GM23338 (cell line): Measurements from ENCODE around the gene TEN1. TPM values are rescaled to one million over a fixed set of nuclear protein-coding genes. Genes with fewer than 3 reads are reported as not detected.

ENCODE experiments used
- ATAC-seq: fragments of 200-7000 bp; cut with Tn5 transposase; 3 replicates; pipeline ENCODE4 v1.9.1; 2020
- DNase-seq: peaks from one replicate; pipeline ENCODE4 v3.0.0-alpha.2; 2015; ENCODE audit warnings: low spot score
- H2AFZ ChIP-seq: fragments of 200-600 bp; sonication (generic); 2 replicates; pipeline ENCODE4 v1.8.0; 2016; ENCODE audit warnings: antibody characterized with exemption, mild to moderate bottlenecking, moderate library complexity
- H3F3A ChIP-seq: fragments of 200-600 bp; sonication (generic); replicated peaks from 2 replicates; pipeline ENCODE4 v1.8.0; 2017; ENCODE audit warnings: antibody characterized with exemption, mixed run types, low read depth
- H3K27ac ChIP-seq: fragments of 200-600 bp; sonication (generic); 2 replicates; pipeline ENCODE4 v1.6.1; 2016; ENCODE audit warnings: low read depth
- H3K27me3 ChIP-seq: fragments of 200-600 bp; sonication (generic); 2 replicates; pipeline ENCODE4 v1.8.0; 2016; ENCODE audit warnings: mild to moderate bottlenecking, mixed run types, moderate library complexity; ENCODE audit not compliant: insufficient read depth
- H3K36me3 ChIP-seq: fragments of 200-600 bp; sonication (generic); 2 replicates; pipeline ENCODE4 v1.8.0; 2016; ENCODE audit warnings: mild to moderate bottlenecking; ENCODE audit not compliant: insufficient read depth
- H3K4me1 ChIP-seq: fragments of 200-600 bp; sonication (generic); 2 replicates; pipeline ENCODE4 v1.8.0; 2016; ENCODE audit warnings: mild to moderate bottlenecking, moderate library complexity; ENCODE audit not compliant: insufficient read depth
- H3K4me2 ChIP-seq: fragments of 200-600 bp; sonication (generic); 2 replicates; pipeline ENCODE4 v1.7.1; 2017; ENCODE audit warnings: mixed run types
- H3K4me3 ChIP-seq: fragments of 200-600 bp; sonication (generic); 2 replicates; pipeline ENCODE4 v1.6.1; 2016; ENCODE audit warnings: mixed run types
- H3K79me2 ChIP-seq: fragments of 200-600 bp; sonication (generic); replicated peaks from 2 replicates; pipeline ENCODE4 v1.8.0; 2017; ENCODE audit warnings: mild to moderate bottlenecking; ENCODE audit not compliant: insufficient read depth
- H3K9me2 ChIP-seq: fragments of 200-600 bp; sonication (generic); 2 replicates; pipeline ENCODE4 v1.8.0; 2017; ENCODE audit not compliant: insufficient read depth
- H4K20me1 ChIP-seq: fragments of 200-600 bp; sonication (generic); replicated peaks from 2 replicates; pipeline ENCODE4 v1.8.0; 2017; ENCODE audit warnings: mild to moderate bottlenecking; ENCODE audit not compliant: insufficient read depth
- H3K27ac Mint-ChIP-seq: 2 replicates; pipeline ENCODE4 v1.8.0; 2020; ENCODE audit warnings: inconsistent platforms, mild to moderate bottlenecking, moderate library complexity, mixed read lengths
- H3K27me3 Mint-ChIP-seq: 3 replicates; pipeline ENCODE4 v1.8.0; 2022; ENCODE audit warnings: low read depth, mild to moderate bottlenecking, moderate library complexity, mixed read lengths, inconsistent platforms; ENCODE audit not compliant: insufficient read depth, poor library complexity
- H3K36me3 Mint-ChIP-seq: 3 replicates; pipeline ENCODE4 v1.8.0; 2021; ENCODE audit warnings: low read depth, mild to moderate bottlenecking, inconsistent platforms, moderate library complexity, mixed read lengths
- H3K4me1 Mint-ChIP-seq: 3 replicates; pipeline ENCODE4 v1.8.0; 2020; ENCODE audit warnings: mild to moderate bottlenecking, inconsistent platforms, mixed read lengths
- H3K4me3 Mint-ChIP-seq: 3 replicates; pipeline ENCODE4 v1.8.0; 2021; ENCODE audit warnings: moderate library complexity, mild to moderate bottlenecking, inconsistent platforms, mixed read lengths
- H3K9me3 Mint-ChIP-seq: 3 replicates; pipeline ENCODE4 v1.8.0; 2020; ENCODE audit warnings: moderate library complexity, mild to moderate bottlenecking, inconsistent platforms, mixed read lengths
- CREB1 ChIP-seq: fragments of 250-450 bp; sonication (Bioruptor Pico); IDR thresholded peaks from 2 replicates; pipeline ENCODE4 v1.5.0; 2020; ENCODE audit warnings: low read depth, mild to moderate bottlenecking, moderate library complexity
- EZH2 ChIP-seq: fragments of 200-600 bp; sonication (generic); IDR thresholded peaks from one replicate; pipeline ENCODE4 v1.8.0; 2017; ENCODE audit warnings: antibody characterized with exemption, mild to moderate bottlenecking, low read depth; ENCODE audit not compliant: unreplicated experiment
- JUNB ChIP-seq: IDR thresholded peaks from one replicate; pipeline ENCODE4 v1.6.1; 2016; ENCODE audit warnings: antibody characterized with exemption; ENCODE audit not compliant: unreplicated experiment
- NANOG ChIP-seq: IDR thresholded peaks from 2 replicates; pipeline ENCODE4 v1.6.1; 2016; ENCODE audit warnings: antibody characterized with exemption, borderline replicate concordance
- STAT1 ChIP-seq: IDR thresholded peaks from one replicate; pipeline ENCODE4 v1.6.1; 2016; ENCODE audit warnings: antibody characterized with exemption; ENCODE audit not compliant: unreplicated experiment
- ZNF114 ChIP-seq: fragments of 250-450 bp; sonication (Bioruptor Pico); IDR thresholded peaks from 2 replicates; pipeline ENCODE4 v1.5.0; 2020; ENCODE audit warnings: mild to moderate bottlenecking, moderate library complexity
- ZNF331 ChIP-seq: fragments of 250-450 bp; sonication (Bioruptor Pico); IDR thresholded peaks from 2 replicates; pipeline ENCODE4 v1.5.0; 2020; ENCODE audit warnings: low read depth, mild to moderate bottlenecking, moderate library complexity
- polyA plus RNA-seq: library from polyadenylated mRNA; unstranded; fragments of >200 nt; fragmentation: Nextera tagmentation; extraction: Ambion mirVana; gene quantifications from 2 replicates; pipeline ENCODE4 v1.2.1, GENCODE V29; 2016
- total RNA-seq: library from RNA; depleted of rRNA; stranded (reverse); fragments of >200 nt; shearing (Covaris generic); gene quantifications from 2 replicates; pipeline ENCODE4 v1.2.3, GENCODE V29; 2014
- TF ChIP-seq, protein P1 (sequence below): IDR thresholded peaks from one replicate; pipeline ENCODE4 v1.6.1; 2018; ENCODE audit warnings: antibody characterized with exemption; ENCODE audit not compliant: unreplicated experiment
- TF ChIP-seq, protein P2 (sequence below): IDR thresholded peaks from 2 replicates; pipeline ENCODE4 v1.6.1; 2016; ENCODE audit warnings: antibody characterized with exemption
- TF ChIP-seq, protein P3 (sequence below), 2 experiments: fragments of 200-600 bp in 1 of 2; sonication (generic) in 1 of 2; conservative IDR thresholded peaks; 2 replicates each; pipeline versions ENCODE4 v1.5.1 to v1.6.1; 2016 to 2017; ENCODE audit warnings: antibody characterized with exemption in 2 of 2, low read depth in 2 of 2, mild to moderate bottlenecking in 2 of 2, moderate library complexity in 1 of 2

Gene TEN1
- total and polyA plus RNA-seq, 2 experiments from 2014 or later, result 11.3 to 14.1 TPM

DNA sequence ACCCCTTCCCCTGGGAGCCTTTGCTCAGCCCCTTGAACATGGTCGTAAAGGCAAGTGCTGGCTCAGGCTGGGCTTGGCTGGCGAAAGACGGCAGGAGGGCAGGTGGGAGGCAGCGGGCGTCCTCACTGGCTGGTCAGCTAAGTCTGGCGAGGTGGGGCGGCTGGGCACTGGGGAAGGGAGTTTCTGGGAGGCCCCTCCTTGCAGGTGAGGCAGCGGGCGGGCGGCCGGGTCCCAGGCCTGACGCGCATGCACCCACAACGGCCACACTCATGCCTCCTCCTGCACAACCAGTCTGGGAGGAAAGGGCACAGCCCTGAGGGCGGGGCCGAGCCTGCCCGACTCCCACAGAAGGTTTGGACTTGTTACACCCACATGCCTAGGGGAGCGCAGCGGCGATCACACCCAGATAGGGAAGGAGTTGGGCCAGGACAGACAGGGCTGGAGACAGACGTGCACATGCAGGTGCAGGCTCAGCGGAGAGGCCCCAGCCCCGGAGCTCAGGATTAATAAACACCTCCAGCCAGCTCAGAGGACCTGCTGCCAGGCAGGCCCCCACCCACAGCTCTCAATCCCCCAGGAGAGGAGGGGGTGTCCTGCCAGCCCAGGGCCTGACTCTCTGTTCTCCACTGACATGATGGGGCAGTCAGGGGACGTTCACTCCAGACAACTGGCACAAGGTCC is 48.3 kb downstream of the TEN1 start, which contains the start of gene EVPL (continued):
- TF ChIP-seq, protein P1, sequence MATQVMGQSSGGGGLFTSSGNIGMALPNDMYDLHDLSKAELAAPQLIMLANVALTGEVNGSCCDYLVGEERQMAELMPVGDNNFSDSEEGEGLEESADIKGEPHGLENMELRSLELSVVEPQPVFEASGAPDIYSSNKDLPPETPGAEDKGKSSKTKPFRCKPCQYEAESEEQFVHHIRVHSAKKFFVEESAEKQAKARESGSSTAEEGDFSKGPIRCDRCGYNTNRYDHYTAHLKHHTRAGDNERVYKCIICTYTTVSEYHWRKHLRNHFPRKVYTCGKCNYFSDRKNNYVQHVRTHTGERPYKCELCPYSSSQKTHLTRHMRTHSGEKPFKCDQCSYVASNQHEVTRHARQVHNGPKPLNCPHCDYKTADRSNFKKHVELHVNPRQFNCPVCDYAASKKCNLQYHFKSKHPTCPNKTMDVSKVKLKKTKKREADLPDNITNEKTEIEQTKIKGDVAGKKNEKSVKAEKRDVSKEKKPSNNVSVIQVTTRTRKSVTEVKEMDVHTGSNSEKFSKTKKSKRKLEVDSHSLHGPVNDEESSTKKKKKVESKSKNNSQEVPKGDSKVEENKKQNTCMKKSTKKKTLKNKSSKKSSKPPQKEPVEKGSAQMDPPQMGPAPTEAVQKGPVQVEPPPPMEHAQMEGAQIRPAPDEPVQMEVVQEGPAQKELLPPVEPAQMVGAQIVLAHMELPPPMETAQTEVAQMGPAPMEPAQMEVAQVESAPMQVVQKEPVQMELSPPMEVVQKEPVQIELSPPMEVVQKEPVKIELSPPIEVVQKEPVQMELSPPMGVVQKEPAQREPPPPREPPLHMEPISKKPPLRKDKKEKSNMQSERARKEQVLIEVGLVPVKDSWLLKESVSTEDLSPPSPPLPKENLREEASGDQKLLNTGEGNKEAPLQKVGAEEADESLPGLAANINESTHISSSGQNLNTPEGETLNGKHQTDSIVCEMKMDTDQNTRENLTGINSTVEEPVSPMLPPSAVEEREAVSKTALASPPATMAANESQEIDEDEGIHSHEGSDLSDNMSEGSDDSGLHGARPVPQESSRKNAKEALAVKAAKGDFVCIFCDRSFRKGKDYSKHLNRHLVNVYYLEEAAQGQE, result no peak

DNA sequence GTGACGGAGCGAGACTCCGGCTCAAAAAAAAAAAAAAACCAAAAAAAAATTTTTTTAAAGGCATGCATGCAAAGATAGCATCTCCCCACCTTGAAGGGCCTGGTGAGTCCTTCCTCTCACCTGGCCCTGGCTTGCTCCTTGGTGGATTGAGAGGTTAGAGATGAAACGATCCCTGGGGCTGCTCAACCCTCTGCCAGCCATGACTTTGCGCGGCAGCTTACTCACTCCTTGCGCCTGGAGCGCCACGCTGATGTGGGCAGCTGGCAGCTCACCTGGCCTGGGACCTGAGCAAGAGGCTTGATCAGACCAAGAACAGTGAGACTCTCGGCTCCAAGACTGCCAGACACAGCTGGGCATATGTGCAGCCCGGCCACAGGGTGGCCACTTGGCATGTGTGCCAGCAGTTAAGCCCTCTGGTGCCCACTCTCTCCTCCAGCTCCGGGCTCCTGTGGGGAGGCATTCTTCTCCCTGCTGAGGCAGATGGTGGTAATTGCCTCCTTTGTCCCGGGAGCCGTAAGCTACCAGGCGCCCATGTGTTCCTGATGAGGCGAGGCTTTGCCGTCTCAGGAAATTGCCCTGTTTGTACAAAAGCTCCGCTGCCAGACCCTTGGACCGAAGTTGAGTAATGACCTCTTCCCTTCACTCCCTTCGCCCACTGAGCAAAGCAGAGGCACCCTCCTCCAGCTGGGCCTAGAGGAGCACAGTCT is 53.2 kb downstream of the TEN1 start:
- TF ChIP-seq ZNF114 (CRISPR knock-in tag), result no peak
- TF ChIP-seq, protein P2, sequence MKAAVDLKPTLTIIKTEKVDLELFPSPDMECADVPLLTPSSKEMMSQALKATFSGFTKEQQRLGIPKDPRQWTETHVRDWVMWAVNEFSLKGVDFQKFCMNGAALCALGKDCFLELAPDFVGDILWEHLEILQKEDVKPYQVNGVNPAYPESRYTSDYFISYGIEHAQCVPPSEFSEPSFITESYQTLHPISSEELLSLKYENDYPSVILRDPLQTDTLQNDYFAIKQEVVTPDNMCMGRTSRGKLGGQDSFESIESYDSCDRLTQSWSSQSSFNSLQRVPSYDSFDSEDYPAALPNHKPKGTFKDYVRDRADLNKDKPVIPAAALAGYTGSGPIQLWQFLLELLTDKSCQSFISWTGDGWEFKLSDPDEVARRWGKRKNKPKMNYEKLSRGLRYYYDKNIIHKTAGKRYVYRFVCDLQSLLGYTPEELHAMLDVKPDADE, result no peak
- no peak for TF ChIP-seq ZNF331 (CRISPR knock-in tag)
- no peak for TF ChIP-seq CREB1 (CRISPR knock-in tag)
- TF ChIP-seq STAT1, result no peak
- TF ChIP-seq JUNB, result no peak
- peaks cover 22% of the 10 kb centered on the region for H3K4me1 ChIP-seq
- DNase-seq, result no peak
- peak overlapping the region; percentile 72 for H2AFZ ChIP-seq
- H3K27ac ChIP-seq, result no peak overlapping the region
- no peaks in the 10 kb centered on the region for H3K9me2 ChIP-seq
- no peaks in the 10 kb centered on the region for H3K36me3 Mint-ChIP-seq
- H3K4me1 Mint-ChIP-seq, result peaks cover 25% of the 10 kb centered on the region
- H3K4me3 Mint-ChIP-seq, result no peak overlapping the region
- no peaks in the 10 kb centered on the region for H3K9me3 Mint-ChIP-seq
- H3K4me3 ChIP-seq, result no peak overlapping the region
- H3K79me2 ChIP-seq, result no peaks in the 10 kb centered on the region
- no peak for ATAC-seq
- no peaks in the 10 kb centered on the region for H3K27me3 ChIP-seq
- H3K27ac Mint-ChIP-seq, result no peak overlapping the region
- peaks cover 12% of the 10 kb centered on the region for H3F3A ChIP-seq
- H3K36me3 ChIP-seq, result no peaks in the 10 kb centered on the region
- no peaks in the 10 kb centered on the region for H4K20me1 ChIP-seq
- H3K4me2 ChIP-seq, result no peak overlapping the region
- peaks cover 14% of the 10 kb centered on the region for H3K27me3 Mint-ChIP-seq

DNA sequence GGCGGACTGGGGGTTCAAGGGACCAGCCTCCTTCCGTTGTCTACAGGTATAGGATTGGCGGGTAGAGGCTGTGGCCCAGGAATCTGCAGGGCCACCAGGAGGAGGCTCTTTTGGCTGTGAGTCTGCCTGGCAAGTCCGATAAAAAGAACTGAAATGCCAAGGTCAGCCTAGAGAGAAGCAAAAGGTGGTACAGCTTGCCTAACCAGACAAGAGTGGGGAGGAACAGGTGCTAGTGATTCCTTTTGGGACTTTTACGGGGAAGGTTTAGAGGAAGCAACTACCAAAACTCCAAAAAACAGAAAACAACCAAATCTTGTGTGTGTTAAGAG is 53.7 kb downstream of the TEN1 start:
- Mint-ChIP-seq H3K4me3 (no peak overlapping the region), H3K27ac (no peak overlapping the region), H3K27me3 (peaks cover 14% of the 10 kb centered on the region), H3K36me3 (no peaks in the 10 kb centered on the region), H3K9me3 (no peaks in the 10 kb centered on the region), H3K4me1 (peaks cover 23% of the 10 kb centered on the region)
- ATAC-seq (no peak), DNase-seq (no peak)
- H3K4me3 ChIP-seq, result no peak overlapping the region
- no peaks in the 10 kb centered on the region for H3K27me3 ChIP-seq
- H3K4me2 ChIP-seq, result no peak overlapping the region
- peaks cover 12% of the 10 kb centered on the region for H3F3A ChIP-seq
- H3K4me1 ChIP-seq, result peaks cover 22% of the 10 kb centered on the region
- no peaks in the 10 kb centered on the region for H3K9me2 ChIP-seq
- no peaks in the 10 kb centered on the region for H4K20me1 ChIP-seq
- no peak overlapping the region for H3K27ac ChIP-seq
- H3K36me3 ChIP-seq, result no peaks in the 10 kb centered on the region
- peak overlapping the region; percentile 72 for H2AFZ ChIP-seq
- H3K79me2 ChIP-seq, result no peaks in the 10 kb centered on the region
- TF ChIP-seq, protein P3, sequence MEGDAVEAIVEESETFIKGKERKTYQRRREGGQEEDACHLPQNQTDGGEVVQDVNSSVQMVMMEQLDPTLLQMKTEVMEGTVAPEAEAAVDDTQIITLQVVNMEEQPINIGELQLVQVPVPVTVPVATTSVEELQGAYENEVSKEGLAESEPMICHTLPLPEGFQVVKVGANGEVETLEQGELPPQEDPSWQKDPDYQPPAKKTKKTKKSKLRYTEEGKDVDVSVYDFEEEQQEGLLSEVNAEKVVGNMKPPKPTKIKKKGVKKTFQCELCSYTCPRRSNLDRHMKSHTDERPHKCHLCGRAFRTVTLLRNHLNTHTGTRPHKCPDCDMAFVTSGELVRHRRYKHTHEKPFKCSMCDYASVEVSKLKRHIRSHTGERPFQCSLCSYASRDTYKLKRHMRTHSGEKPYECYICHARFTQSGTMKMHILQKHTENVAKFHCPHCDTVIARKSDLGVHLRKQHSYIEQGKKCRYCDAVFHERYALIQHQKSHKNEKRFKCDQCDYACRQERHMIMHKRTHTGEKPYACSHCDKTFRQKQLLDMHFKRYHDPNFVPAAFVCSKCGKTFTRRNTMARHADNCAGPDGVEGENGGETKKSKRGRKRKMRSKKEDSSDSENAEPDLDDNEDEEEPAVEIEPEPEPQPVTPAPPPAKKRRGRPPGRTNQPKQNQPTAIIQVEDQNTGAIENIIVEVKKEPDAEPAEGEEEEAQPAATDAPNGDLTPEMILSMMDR (conservative IDR thresholded peaks at IDR 0.05; ENCODE audit: low read depth in 2 of 2), result no peak
- TF ChIP-seq ZNF114 (CRISPR knock-in tag), result no peak
- TF ChIP-seq NANOG, result no peak
- TF ChIP-seq EZH2, result no peak
- TF ChIP-seq STAT1, result no peak
- no peak for TF ChIP-seq CREB1 (CRISPR knock-in tag)
- TF ChIP-seq ZNF331 (CRISPR knock-in tag), result no peak
